HEK293 (cell line): ENCODE results near the gene RPS6KA2.

ENCODE experiments used
- CTCF ChIA-PET: fragments of 350-600 bp; formaldehyde crosslinking; extraction: SDS; loops from one replicate; lab custom pipeline; 2021; ENCODE audit warnings: antibody characterized with exemption; lab: Yijun Ruan, JAX
- POLR2A ChIA-PET: fragments of 300-600 bp; formaldehyde crosslinking; extraction: SDS; loops from one replicate; lab custom pipeline; 2020; ENCODE audit warnings: antibody characterized with exemption, inconsistent platforms; lab: Yijun Ruan, JAX
- H3K27ac ChIP-seq: fragments of 200-500 bp; sonication (Bioruptor generic); 2 replicates; pipeline ENCODE4 v1.5.1; 2014; ENCODE audit warnings: low read depth, low read length, control low read depth, inconsistent platforms; ENCODE audit errors: extremely low read depth
- H3K36me3 ChIP-seq, 2 experiments: fragments of 200-500 bp in 1 of 2; sonication (Bioruptor generic) in 1 of 2; 1 replicate in 1 of 2; 2 replicates in 1 of 2; pipeline ENCODE4 v1.5.1; 2014 to 2017; ENCODE audit warnings: inconsistent platforms in 2 of 2, low read length in 2 of 2; ENCODE audit not compliant: control insufficient read depth in 2 of 2, insufficient read depth in 1 of 2
- H3K4me1 ChIP-seq: fragments of 200-500 bp; sonication (Bioruptor generic); 2 replicates; pipeline ENCODE4 v1.5.1; 2014; ENCODE audit warnings: mild to moderate bottlenecking, low read length, inconsistent platforms; ENCODE audit not compliant: control insufficient read depth, insufficient read depth
- H3K4me3 ChIP-seq: 2 replicates; pipeline ENCODE4 v1.5.1; 2011; ENCODE audit warnings: low read depth, mild to moderate bottlenecking, control low read depth, low read length, moderate library complexity
- H3K9me3 ChIP-seq: fragments of 200-500 bp; sonication (Bioruptor generic); 2 replicates; pipeline ENCODE4 v1.5.1; 2014; ENCODE audit warnings: low read depth, low read length, inconsistent platforms; ENCODE audit not compliant: control insufficient read depth, insufficient read depth
- GLI2 ChIP-seq: fragments of 450-650 bp; formaldehyde crosslinking; IDR thresholded peaks from 2 replicates; pipeline ENCODE4; 2017; ENCODE audit warnings: missing biosample characterization, missing genetic modification characterization, low read depth, borderline replicate concordance
- KLF10 ChIP-seq: fragments of 450-650 bp; IDR thresholded peaks from 2 replicates; pipeline ENCODE4 v1.5.1; 2018; ENCODE audit warnings: missing biosample characterization, mild to moderate bottlenecking, missing genetic modification characterization
- KLF7 ChIP-seq: fragments of 450-650 bp; formaldehyde crosslinking; IDR thresholded peaks from 2 replicates; pipeline ENCODE4 v1.5.1; 2016; ENCODE audit warnings: missing biosample characterization, missing genetic modification characterization, borderline replicate concordance
- OVOL3 ChIP-seq: fragments of 450-650 bp; formaldehyde crosslinking; IDR thresholded peaks from 2 replicates; pipeline ENCODE4 v1.5.1; 2016; ENCODE audit warnings: missing biosample characterization, missing genetic modification characterization
- PRDM1 ChIP-seq: fragments of 450-650 bp; formaldehyde crosslinking; IDR thresholded peaks from 2 replicates; pipeline ENCODE4; 2016; ENCODE audit warnings: missing biosample characterization, missing genetic modification characterization
- PRDM10 ChIP-seq: fragments of 450-650 bp; formaldehyde crosslinking; IDR thresholded peaks from 2 replicates; pipeline ENCODE4 v1.5.1; 2016; ENCODE audit warnings: missing biosample characterization, missing genetic modification characterization
- SALL2 ChIP-seq: fragments of 450-650 bp; formaldehyde crosslinking; IDR thresholded peaks from 2 replicates; pipeline ENCODE4 v1.5.0; 2017; ENCODE audit warnings: missing biosample characterization, mild to moderate bottlenecking, missing genetic modification characterization, borderline replicate concordance
- SETDB1 ChIP-seq: IDR thresholded peaks from one replicate; pipeline ENCODE4 v1.6.1; 2017; ENCODE audit warnings: mild to moderate bottlenecking, low read length, moderate library complexity, mixed read lengths; ENCODE audit not compliant: insufficient read length
- ZBTB26 ChIP-seq: fragments of 450-650 bp; formaldehyde crosslinking; optimal IDR thresholded peaks from 2 replicates; pipeline ENCODE3; 2016; ENCODE audit warnings: missing biosample characterization, mild to moderate bottlenecking, missing genetic modification characterization
- ZFP37 ChIP-seq: fragments of 450-650 bp; formaldehyde crosslinking; IDR thresholded peaks from 2 replicates; pipeline ENCODE4 v1.5.1; 2016; ENCODE audit warnings: missing biosample characterization, missing genetic modification characterization
- ZNF157 ChIP-seq: fragments of 450-650 bp; formaldehyde crosslinking; IDR thresholded peaks from 2 replicates; pipeline ENCODE4 v1.5.1; 2016; ENCODE audit warnings: missing biosample characterization, missing genetic modification characterization
- ZNF169 ChIP-seq: fragments of 450-650 bp; formaldehyde crosslinking; IDR thresholded peaks from 2 replicates; pipeline ENCODE4 v1.5.1; 2016; ENCODE audit warnings: missing biosample characterization, missing genetic modification characterization
- ZNF174 ChIP-seq: fragments of 450-650 bp; formaldehyde crosslinking; IDR thresholded peaks from 2 replicates; pipeline ENCODE4 v1.5.0; 2017; ENCODE audit warnings: missing biosample characterization, mild to moderate bottlenecking, missing genetic modification characterization
- ZNF211 ChIP-seq: fragments of 450-650 bp; formaldehyde crosslinking; IDR thresholded peaks from 2 replicates; pipeline ENCODE4 v1.5.1; 2016; ENCODE audit warnings: low read depth, missing biosample characterization, missing genetic modification characterization
- ZNF221 ChIP-seq: fragments of 450-650 bp; formaldehyde crosslinking; IDR thresholded peaks from 2 replicates; pipeline ENCODE4 v1.5.1; 2017; ENCODE audit warnings: missing biosample characterization, missing genetic modification characterization, borderline replicate concordance
- ZNF24 ChIP-seq: fragments of 450-650 bp; formaldehyde crosslinking; IDR thresholded peaks from 2 replicates; pipeline ENCODE4 v1.5.1; 2016; ENCODE audit warnings: missing biosample characterization, missing genetic modification characterization
- ZNF324 ChIP-seq: fragments of 450-650 bp; formaldehyde crosslinking; IDR thresholded peaks from 2 replicates; pipeline ENCODE4 v1.5.1; 2016; ENCODE audit warnings: missing biosample characterization, missing genetic modification characterization
- ZNF341 ChIP-seq: fragments of 450-650 bp; formaldehyde crosslinking; IDR thresholded peaks from 2 replicates; pipeline ENCODE4; 2016; ENCODE audit warnings: low read depth, missing biosample characterization, missing genetic modification characterization
- ZNF354C ChIP-seq: fragments of 450-650 bp; formaldehyde crosslinking; IDR thresholded peaks from 2 replicates; pipeline ENCODE4 v1.5.1; 2016; ENCODE audit warnings: missing biosample characterization, missing genetic modification characterization, low read depth, borderline replicate concordance
- ZNF394 ChIP-seq: fragments of 450-650 bp; formaldehyde crosslinking; IDR thresholded peaks from 2 replicates; pipeline ENCODE4 v1.5.1; 2016; ENCODE audit warnings: missing biosample characterization, missing genetic modification characterization, mild to moderate bottlenecking, moderate library complexity, borderline replicate concordance
- ZNF433 ChIP-seq: fragments of 450-650 bp; formaldehyde crosslinking; IDR thresholded peaks from 2 replicates; pipeline ENCODE4 v1.5.1; 2016; ENCODE audit warnings: missing biosample characterization, missing genetic modification characterization, low read depth
- ZNF449 ChIP-seq: fragments of 450-650 bp; formaldehyde crosslinking; IDR thresholded peaks from 2 replicates; pipeline ENCODE4 v1.5.1; 2017; ENCODE audit warnings: missing biosample characterization, mild to moderate bottlenecking, missing genetic modification characterization, moderate library complexity
- ZNF530 ChIP-seq: fragments of 450-650 bp; formaldehyde crosslinking; IDR thresholded peaks from 2 replicates; pipeline ENCODE4 v1.5.1; 2016; ENCODE audit warnings: low read depth, missing biosample characterization, missing genetic modification characterization
- ZNF555 ChIP-seq: fragments of 450-650 bp; formaldehyde crosslinking; conservative IDR thresholded peaks from 2 replicates; pipeline ENCODE4 v1.5.1; 2017; ENCODE audit warnings: missing biosample characterization, mild to moderate bottlenecking, missing genetic modification characterization, inconsistent platforms
- ZNF585B ChIP-seq: fragments of 450-650 bp; formaldehyde crosslinking; IDR thresholded peaks from 2 replicates; pipeline ENCODE4 v1.5.1; 2016; ENCODE audit warnings: missing biosample characterization, missing genetic modification characterization
- ZNF645 ChIP-seq: fragments of 450-650 bp; formaldehyde crosslinking; IDR thresholded peaks from 2 replicates; pipeline ENCODE4; 2016; ENCODE audit warnings: missing biosample characterization, missing genetic modification characterization
- ZNF830 ChIP-seq: fragments of 450-650 bp; IDR thresholded peaks from 2 replicates; pipeline ENCODE4 v1.5.0; 2018; ENCODE audit warnings: missing biosample characterization, missing genetic modification characterization, low read depth, mild to moderate bottlenecking, moderate library complexity

The RPS6KA2 gene

GRCh38 chr6:166604328-166604727 is 22.7 kb downstream of the RPS6KA2 start:
- TF ChIP-seq ZNF645 (tag by site-specific recombination) (no peak), ZNF449 (tag by site-specific recombination) (no peak), ZNF341 (tag by site-specific recombination) (no peak), ZNF530 (no peak), ZBTB26 (tag by site-specific recombination) (no peak), ZNF211 (tag by site-specific recombination) (no peak), ZFP37 (tag by site-specific recombination) (no peak), ZNF394 (tag by site-specific recombination) (no peak), ZNF157 (tag by site-specific recombination) (no peak), ZNF24 (tag by site-specific recombination) (no peak), ZNF555 (no peak)
- no peak overlapping the region for H3K4me3 ChIP-seq
- H3K9me3 ChIP-seq = no peaks in the 10 kb centered on the region
- no peak overlapping the region for H3K27ac ChIP-seq
- CTCF ChIA-PET = interaction anchor here (0.5 to 0.6 kb wide), 2 partner anchors 17 to 174 kb away, joined by 3 to 4 read pairs; no protein-coding TSS in a partner anchor
- POLR2A ChIA-PET = no interaction called here
- H3K36me3 ChIP-seq = no peaks in the 10 kb centered on the region
- H3K4me1 ChIP-seq = no peaks in the 10 kb centered on the region

- TF ChIP-seq ZNF324 = no peak
- TF ChIP-seq ZNF221 (tag by site-specific recombination) = no peak
- TF ChIP-seq KLF7 (tag by site-specific recombination) = no peak
- no peak for TF ChIP-seq ZNF354C (tag by site-specific recombination)
- no peak for TF ChIP-seq ZNF585B
- TF ChIP-seq PRDM10 (tag by site-specific recombination) = no peak
- TF ChIP-seq PRDM1 (tag by site-specific recombination) = no peak
- no peak for TF ChIP-seq ZNF169 (tag by site-specific recombination)
- no peak for TF ChIP-seq ZNF433 (tag by site-specific recombination)
- no peak for TF ChIP-seq ZNF174
- TF ChIP-seq KLF10 (tag by site-specific recombination) = no peak
- TF ChIP-seq SALL2 (tag by site-specific recombination) = no peak
- no peak for TF ChIP-seq SETDB1
- TF ChIP-seq OVOL3 = no peak
- TF ChIP-seq ZNF830 (tag by site-specific recombination) = no peak
- no peak for TF ChIP-seq GLI2 (tag by site-specific recombination)
- TF ChIP-seq ZBTB26 (tag by site-specific recombination) = no peak
- H3K4me3 ChIP-seq = no peak overlapping the region
- no peaks in the 10 kb centered on the region for H3K9me3 ChIP-seq
- no peaks in the 10 kb centered on the region for H3K36me3 ChIP-seq
- ChIA-PET POLR2A (no interaction called here), CTCF (interaction anchor here (0.9 kb wide), 1 partner anchor 11 kb away, joined by 3 read pairs; no protein-coding TSS in a partner anchor)
- H3K27ac ChIP-seq = no peak overlapping the region
- H3K4me1 ChIP-seq = no peaks in the 10 kb centered on the region
Measured at GRCh38 chr6:166603043-166603690, 23.9 kb downstream of the RPS6KA2 start.
